WTC11 (cell line): ENCODE results near the gene FAM53A. TPM values are rescaled to one million over a fixed set of nuclear protein-coding genes. Genes with fewer than 3 reads are reported as not detected.

Experiments used
- ATAC-seq: fragments of 200-7000 bp; cut with Tn5 transposase; 2 replicates; pipeline ENCODE4 v1.10.0; 2021; ENCODE audit warnings: mild to moderate bottlenecking, moderate library complexity
- CTCF ChIA-PET: fragments of 300-600 bp; sonication (Branson Sonifier 250); formaldehyde crosslinking; loops from one replicate; lab custom pipeline; 2021; ENCODE audit warnings: antibody characterized with exemption; lab: Charles Lee
- POLR2A ChIA-PET: fragments of 350-600 bp; sonication (Branson Sonifier 250); formaldehyde crosslinking; loops from one replicate; lab custom pipeline; 2021; ENCODE audit warnings: antibody characterized with exemption; lab: Charles Lee
- DNase-seq: peaks from one replicate; pipeline ENCODE4 v3.0.0; 2021; ENCODE audit warnings: low spot score
- H3K27ac Mint-ChIP-seq: 2 replicates; pipeline ENCODE4 v1.8.0; 2021; ENCODE audit warnings: mixed read lengths
- H3K27me3 Mint-ChIP-seq: 2 replicates; pipeline ENCODE4 v1.8.0; 2021; ENCODE audit warnings: low read depth, mild to moderate bottlenecking, moderate library complexity, mixed read lengths
- H3K36me3 Mint-ChIP-seq: 2 replicates; pipeline ENCODE4 v1.8.0; 2021; ENCODE audit warnings: mixed read lengths
- H3K4me1 Mint-ChIP-seq: 2 replicates; pipeline ENCODE4 v1.8.0; 2022; ENCODE audit warnings: mixed read lengths
- H3K4me3 Mint-ChIP-seq: 2 replicates; pipeline ENCODE4 v1.8.0; 2021; ENCODE audit warnings: mild to moderate bottlenecking, moderate library complexity, mixed read lengths
- H3K9me3 Mint-ChIP-seq: 2 replicates; pipeline ENCODE4 v1.8.0; 2021; ENCODE audit warnings: mixed read lengths
- CDX4 ChIP-seq: fragments of 250-450 bp; sonication (Bioruptor Pico); IDR thresholded peaks from 2 replicates; pipeline ENCODE4 v1.9.0; 2021; ENCODE audit warnings: moderate library complexity, mild to moderate bottlenecking, inconsistent platforms, borderline replicate concordance
- CREM ChIP-seq: sonication (generic); formaldehyde crosslinking; IDR thresholded peaks from 2 replicates; pipeline ENCODE4 v1.8.1; 2022; ENCODE audit warnings: mild to moderate bottlenecking, missing genetic modification reagents, moderate library complexity
- ELF4 ChIP-seq: sonication (generic); formaldehyde crosslinking; IDR thresholded peaks from 2 replicates; pipeline ENCODE4 v1.8.1; 2022; ENCODE audit warnings: low read depth, mild to moderate bottlenecking, moderate library complexity, missing genetic modification reagents
- IRF2 ChIP-seq: sonication (generic); formaldehyde crosslinking; IDR thresholded peaks from 2 replicates; pipeline ENCODE4 v1.8.0; 2022; ENCODE audit warnings: low read depth, missing genetic modification reagents, borderline replicate concordance
- MLX ChIP-seq: sonication (generic); formaldehyde crosslinking; IDR thresholded peaks from 2 replicates; pipeline ENCODE4 v1.8.1; 2023; ENCODE audit warnings: mild to moderate bottlenecking, missing genetic modification reagents, moderate library complexity
- NFYB ChIP-seq: sonication (generic); formaldehyde crosslinking; conservative IDR thresholded peaks from 2 replicates; pipeline ENCODE4 v1.8.0; 2022; ENCODE audit warnings: low read depth, missing genetic modification reagents
- TCF7 ChIP-seq: sonication (generic); formaldehyde crosslinking; IDR thresholded peaks from 2 replicates; pipeline ENCODE4 v1.8.0; 2022; ENCODE audit warnings: mild to moderate bottlenecking, low read depth, missing genetic modification reagents, moderate library complexity
- TEAD1 ChIP-seq: sonication (generic); formaldehyde crosslinking; IDR thresholded peaks from 2 replicates; pipeline ENCODE4 v1.8.0; 2022; ENCODE audit warnings: mild to moderate bottlenecking, missing genetic modification reagents
- ZNF423 ChIP-seq: fragments of 250-450 bp; sonication (Bioruptor Pico); IDR thresholded peaks from 2 replicates; pipeline ENCODE4 v2.1.2; 2022; ENCODE audit warnings: mild to moderate bottlenecking, moderate library complexity
- ZNF512 ChIP-seq: sonication (generic); formaldehyde crosslinking; IDR thresholded peaks from 2 replicates; pipeline ENCODE4 v1.8.1; 2022; ENCODE audit warnings: missing genetic modification reagents, borderline replicate concordance
- total RNA-seq: library from RNA; stranded (reverse); gene quantifications from 3 replicates; pipeline ENCODE4 v1.2.3, GENCODE V29; 2021
- TF ChIP-seq, protein P1 (sequence below): sonication (generic); formaldehyde crosslinking; IDR thresholded peaks from 2 replicates; pipeline ENCODE4 v1.8.1; 2022; ENCODE audit warnings: low read depth, missing genetic modification reagents, borderline replicate concordance
- TF ChIP-seq, protein P2 (sequence below): sonication (generic); formaldehyde crosslinking; IDR thresholded peaks from 2 replicates; pipeline ENCODE4 v1.8.0; 2022; ENCODE audit warnings: mild to moderate bottlenecking, missing genetic modification reagents
- TF ChIP-seq, protein P3 (sequence below): sonication (generic); formaldehyde crosslinking; conservative IDR thresholded peaks from 2 replicates; pipeline ENCODE4 v1.8.1; 2023; ENCODE audit warnings: mild to moderate bottlenecking, low read depth, missing genetic modification reagents, moderate library complexity
- TF ChIP-seq, protein P4 (sequence below): sonication (generic); formaldehyde crosslinking; IDR thresholded peaks from 2 replicates; pipeline ENCODE4 v1.8.1; 2023; ENCODE audit warnings: mild to moderate bottlenecking, missing genetic modification reagents

FAM53A gene
- total RNA-seq, 1 experiment from 2014 or later: 2.9 TPM

DNA sequence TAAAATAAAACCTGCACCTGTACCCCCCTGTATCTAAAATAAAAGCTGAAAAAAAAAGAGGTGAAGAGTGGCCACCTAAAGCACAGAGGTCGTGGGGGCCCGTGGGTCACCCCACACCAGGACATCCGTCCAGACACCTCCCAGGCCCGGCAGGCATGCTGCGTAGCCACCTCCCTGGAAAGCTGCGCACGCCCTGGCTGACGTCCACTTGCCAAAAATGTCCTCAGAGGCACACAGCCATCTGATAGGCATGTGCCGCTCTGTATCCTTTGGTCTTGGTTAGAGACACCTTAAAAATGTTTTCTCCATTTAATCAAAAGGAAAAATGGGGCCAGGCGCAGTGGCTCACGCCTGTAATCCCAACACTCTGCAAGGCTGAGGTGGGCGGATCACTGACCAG, 17.7 kb downstream of the FAM53A start (continued):
- TF ChIP-seq, protein P1, sequence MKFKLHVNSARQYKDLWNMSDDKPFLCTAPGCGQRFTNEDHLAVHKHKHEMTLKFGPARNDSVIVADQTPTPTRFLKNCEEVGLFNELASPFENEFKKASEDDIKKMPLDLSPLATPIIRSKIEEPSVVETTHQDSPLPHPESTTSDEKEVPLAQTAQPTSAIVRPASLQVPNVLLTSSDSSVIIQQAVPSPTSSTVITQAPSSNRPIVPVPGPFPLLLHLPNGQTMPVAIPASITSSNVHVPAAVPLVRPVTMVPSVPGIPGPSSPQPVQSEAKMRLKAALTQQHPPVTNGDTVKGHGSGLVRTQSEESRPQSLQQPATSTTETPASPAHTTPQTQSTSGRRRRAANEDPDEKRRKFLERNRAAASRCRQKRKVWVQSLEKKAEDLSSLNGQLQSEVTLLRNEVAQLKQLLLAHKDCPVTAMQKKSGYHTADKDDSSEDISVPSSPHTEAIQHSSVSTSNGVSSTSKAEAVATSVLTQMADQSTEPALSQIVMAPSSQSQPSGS: no peak
- TF ChIP-seq MLX (CRISPR knock-in tag) (no peak), ELF4 (CRISPR knock-in tag) (no peak), ZNF512 (CRISPR knock-in tag) (no peak), TEAD1 (CRISPR knock-in tag) (no peak), IRF2 (CRISPR knock-in tag) (no peak)

GRCh38 chr4:1664141-1664540, 20.0 kb downstream of the FAM53A start:
- H3K9me3 Mint-ChIP-seq: no peaks in the 10 kb centered on the region

More at GRCh38 chr4:1664141-1664540, 20.0 kb downstream of the FAM53A start:
- ATAC-seq (no peak), DNase-seq (no peak)
- TF ChIP-seq ZNF423 (CRISPR knock-in tag) (no peak), CREM (CRISPR knock-in tag) (no peak), TCF7 (CRISPR knock-in tag) (no peak), MLX (CRISPR knock-in tag) (no peak), NFYB (CRISPR knock-in tag) (no peak), CDX4 (CRISPR knock-in tag) (no peak)
- TF ChIP-seq, protein P2, sequence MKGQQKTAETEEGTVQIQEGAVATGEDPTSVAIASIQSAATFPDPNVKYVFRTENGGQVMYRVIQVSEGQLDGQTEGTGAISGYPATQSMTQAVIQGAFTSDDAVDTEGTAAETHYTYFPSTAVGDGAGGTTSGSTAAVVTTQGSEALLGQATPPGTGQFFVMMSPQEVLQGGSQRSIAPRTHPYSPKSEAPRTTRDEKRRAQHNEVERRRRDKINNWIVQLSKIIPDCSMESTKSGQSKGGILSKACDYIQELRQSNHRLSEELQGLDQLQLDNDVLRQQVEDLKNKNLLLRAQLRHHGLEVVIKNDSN: no peak
- TF ChIP-seq, protein P3, sequence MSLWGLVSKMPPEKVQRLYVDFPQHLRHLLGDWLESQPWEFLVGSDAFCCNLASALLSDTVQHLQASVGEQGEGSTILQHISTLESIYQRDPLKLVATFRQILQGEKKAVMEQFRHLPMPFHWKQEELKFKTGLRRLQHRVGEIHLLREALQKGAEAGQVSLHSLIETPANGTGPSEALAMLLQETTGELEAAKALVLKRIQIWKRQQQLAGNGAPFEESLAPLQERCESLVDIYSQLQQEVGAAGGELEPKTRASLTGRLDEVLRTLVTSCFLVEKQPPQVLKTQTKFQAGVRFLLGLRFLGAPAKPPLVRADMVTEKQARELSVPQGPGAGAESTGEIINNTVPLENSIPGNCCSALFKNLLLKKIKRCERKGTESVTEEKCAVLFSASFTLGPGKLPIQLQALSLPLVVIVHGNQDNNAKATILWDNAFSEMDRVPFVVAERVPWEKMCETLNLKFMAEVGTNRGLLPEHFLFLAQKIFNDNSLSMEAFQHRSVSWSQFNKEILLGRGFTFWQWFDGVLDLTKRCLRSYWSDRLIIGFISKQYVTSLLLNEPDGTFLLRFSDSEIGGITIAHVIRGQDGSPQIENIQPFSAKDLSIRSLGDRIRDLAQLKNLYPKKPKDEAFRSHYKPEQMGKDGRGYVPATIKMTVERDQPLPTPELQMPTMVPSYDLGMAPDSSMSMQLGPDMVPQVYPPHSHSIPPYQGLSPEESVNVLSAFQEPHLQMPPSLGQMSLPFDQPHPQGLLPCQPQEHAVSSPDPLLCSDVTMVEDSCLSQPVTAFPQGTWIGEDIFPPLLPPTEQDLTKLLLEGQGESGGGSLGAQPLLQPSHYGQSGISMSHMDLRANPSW: no peak
- TF ChIP-seq, protein P4, sequence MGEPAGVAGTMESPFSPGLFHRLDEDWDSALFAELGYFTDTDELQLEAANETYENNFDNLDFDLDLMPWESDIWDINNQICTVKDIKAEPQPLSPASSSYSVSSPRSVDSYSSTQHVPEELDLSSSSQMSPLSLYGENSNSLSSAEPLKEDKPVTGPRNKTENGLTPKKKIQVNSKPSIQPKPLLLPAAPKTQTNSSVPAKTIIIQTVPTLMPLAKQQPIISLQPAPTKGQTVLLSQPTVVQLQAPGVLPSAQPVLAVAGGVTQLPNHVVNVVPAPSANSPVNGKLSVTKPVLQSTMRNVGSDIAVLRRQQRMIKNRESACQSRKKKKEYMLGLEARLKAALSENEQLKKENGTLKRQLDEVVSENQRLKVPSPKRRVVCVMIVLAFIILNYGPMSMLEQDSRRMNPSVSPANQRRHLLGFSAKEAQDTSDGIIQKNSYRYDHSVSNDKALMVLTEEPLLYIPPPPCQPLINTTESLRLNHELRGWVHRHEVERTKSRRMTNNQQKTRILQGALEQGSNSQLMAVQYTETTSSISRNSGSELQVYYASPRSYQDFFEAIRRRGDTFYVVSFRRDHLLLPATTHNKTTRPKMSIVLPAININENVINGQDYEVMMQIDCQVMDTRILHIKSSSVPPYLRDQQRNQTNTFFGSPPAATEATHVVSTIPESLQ (CRISPR knock-in tag): no peak
- POLR2A ChIA-PET: no interaction called here
- no peak overlapping the region for H3K27ac Mint-ChIP-seq
- no peak overlapping the region for H3K4me3 Mint-ChIP-seq
- H3K4me1 Mint-ChIP-seq: peaks cover 9% of the 10 kb centered on the region
- no peaks in the 10 kb centered on the region for H3K36me3 Mint-ChIP-seq
- H3K27me3 Mint-ChIP-seq: no peaks in the 10 kb centered on the region
- CTCF ChIA-PET: no interaction called here
